IPS-18c (cell line): ENCODE results near the gene KIF5A.
"Not testable (repeated sequence)": the region's sequence is repeated elsewhere in the genome, so short reads cannot be mapped to it uniquely, and the experiment has no call there.

Experiments used
- H3K4me3 ChIP-seq: 2 replicates; pipeline ENCODE4 v1.7.0; 2013; ENCODE audit warnings: low read depth, mild to moderate bottlenecking, low read length, moderate library complexity; ENCODE audit not compliant: insufficient read depth
- H3K9me3 ChIP-seq: one replicate; pipeline ENCODE4 v1.6.1; 2013; ENCODE audit warnings: mild to moderate bottlenecking, low read length, moderate library complexity; ENCODE audit not compliant: control insufficient read depth, insufficient read depth

Gene KIF5A

DNA sequence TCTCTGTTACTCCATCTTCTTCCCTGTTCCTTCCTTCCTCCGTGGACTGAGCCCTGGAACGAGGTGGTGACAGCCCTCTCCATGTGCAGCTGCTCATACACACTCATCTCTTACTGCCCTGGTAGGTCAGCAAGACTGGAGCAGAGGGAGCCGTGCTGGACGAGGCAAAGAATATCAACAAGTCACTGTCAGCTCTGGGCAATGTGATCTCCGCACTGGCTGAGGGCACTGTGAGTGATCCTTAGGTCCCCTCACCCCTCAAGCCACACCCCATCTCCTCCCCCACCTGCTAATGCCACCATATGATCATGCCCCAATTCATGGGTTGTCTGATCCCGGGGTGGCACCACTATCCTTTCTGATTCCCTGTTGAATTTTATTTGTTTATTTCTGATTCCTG, 19.0 kb downstream of the KIF5A start:
- Histone ChIP-seq H3K9me3 (no peaks in the 10 kb centered on the region), H3K4me3 (no peak overlapping the region)

GRCh38 chr12:57569858-57570257, 20.0 kb downstream of the KIF5A start:
- no peaks in the 10 kb centered on the region for H3K9me3 ChIP-seq

DNA sequence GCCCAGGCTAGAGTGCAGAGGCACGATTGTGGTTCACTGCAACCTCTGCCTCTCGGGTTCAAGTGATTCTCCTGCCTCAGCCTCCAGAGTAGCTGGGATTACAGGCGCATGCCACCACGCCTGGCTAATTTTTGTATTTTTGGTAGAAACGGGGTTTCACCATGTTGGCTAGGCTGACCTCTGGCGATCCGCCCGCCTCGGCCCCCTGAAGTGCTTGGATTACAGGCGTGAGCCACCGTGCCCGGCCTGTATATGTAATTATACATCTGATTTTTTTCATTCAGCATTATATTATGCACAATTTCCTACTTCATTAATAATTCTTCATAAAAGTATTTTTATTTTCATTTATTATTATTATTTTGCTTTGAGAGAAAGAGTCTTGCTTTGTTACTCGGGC, 20.6 kb downstream of the KIF5A start:
- H3K9me3 ChIP-seq, H3K4me3 ChIP-seq: not testable (repeated sequence)

More at GRCh38 chr12:57569858-57570257, 20.0 kb downstream of the KIF5A start:
- no peak overlapping the region for H3K4me3 ChIP-seq

- Histone ChIP-seq H3K4me3 (no peak overlapping the region), H3K9me3 (no peaks in the 10 kb centered on the region)
These were observed 22.3 kb downstream of the KIF5A start for GRCh38 chr12:57571926-57572762.

- Histone ChIP-seq H3K4me3 (no peak overlapping the region), H3K9me3 (no peaks in the 10 kb centered on the region)
These were observed 25.0 kb downstream of the KIF5A start for GRCh38 chr12:57574795-57575194.

DNA sequence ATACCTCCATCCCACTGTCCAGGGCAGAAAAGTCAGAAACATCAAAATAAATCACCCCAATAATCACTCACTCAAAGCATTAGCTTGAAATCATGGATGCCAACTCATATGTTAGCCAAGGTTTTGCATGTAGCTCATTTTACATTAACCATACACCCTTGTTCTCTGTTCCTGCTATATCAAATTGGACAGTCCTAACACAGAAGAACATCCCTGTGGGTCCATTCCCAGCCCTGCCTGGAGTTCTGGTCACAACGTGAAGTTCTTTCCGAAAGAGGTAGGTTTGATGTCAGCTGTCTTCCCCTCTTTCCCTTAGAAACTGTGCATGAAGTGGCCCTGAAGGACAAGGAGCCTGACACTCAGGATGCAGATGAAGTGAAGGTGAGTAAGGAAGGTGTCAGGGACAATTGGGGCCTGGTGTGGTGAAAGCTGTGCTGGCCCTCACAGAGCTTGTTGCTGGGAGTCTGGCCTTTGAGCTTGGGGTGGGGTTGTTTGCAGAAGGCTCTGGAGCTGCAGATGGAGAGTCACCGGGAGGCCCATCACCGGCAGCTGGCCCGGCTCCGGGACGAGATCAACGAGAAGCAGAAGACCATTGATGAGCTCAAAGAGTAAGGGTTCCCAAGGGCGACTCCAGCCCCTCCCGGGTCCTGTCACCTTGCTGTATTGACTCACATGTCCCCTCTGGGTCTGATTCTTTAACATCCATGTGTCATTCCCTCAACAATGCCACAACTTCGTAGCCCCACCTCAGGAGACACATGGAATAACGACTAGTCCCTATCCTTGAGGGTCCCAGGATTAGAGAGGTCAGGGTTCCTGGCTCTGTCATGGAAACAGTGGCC, 26.1 kb downstream of the KIF5A start:
- no peaks in the 10 kb centered on the region for H3K9me3 ChIP-seq
- no peak overlapping the region for H3K4me3 ChIP-seq

GRCh38 chr12:57576613-57577160, 26.8 kb downstream of the KIF5A start:
- Histone ChIP-seq H3K4me3 (no peak overlapping the region), H3K9me3 (no peaks in the 10 kb centered on the region)

GRCh38 chr12:57577981-57578758, 28.3 kb downstream of the KIF5A start:
- no peak overlapping the region for H3K4me3 ChIP-seq
- no peaks in the 10 kb centered on the region for H3K9me3 ChIP-seq

- H3K9me3 ChIP-seq: no peaks in the 10 kb centered on the region
- no peak overlapping the region for H3K4me3 ChIP-seq
These were observed 29.2 kb downstream of the KIF5A start for GRCh38 chr12:57579011-57579410.

DNA sequence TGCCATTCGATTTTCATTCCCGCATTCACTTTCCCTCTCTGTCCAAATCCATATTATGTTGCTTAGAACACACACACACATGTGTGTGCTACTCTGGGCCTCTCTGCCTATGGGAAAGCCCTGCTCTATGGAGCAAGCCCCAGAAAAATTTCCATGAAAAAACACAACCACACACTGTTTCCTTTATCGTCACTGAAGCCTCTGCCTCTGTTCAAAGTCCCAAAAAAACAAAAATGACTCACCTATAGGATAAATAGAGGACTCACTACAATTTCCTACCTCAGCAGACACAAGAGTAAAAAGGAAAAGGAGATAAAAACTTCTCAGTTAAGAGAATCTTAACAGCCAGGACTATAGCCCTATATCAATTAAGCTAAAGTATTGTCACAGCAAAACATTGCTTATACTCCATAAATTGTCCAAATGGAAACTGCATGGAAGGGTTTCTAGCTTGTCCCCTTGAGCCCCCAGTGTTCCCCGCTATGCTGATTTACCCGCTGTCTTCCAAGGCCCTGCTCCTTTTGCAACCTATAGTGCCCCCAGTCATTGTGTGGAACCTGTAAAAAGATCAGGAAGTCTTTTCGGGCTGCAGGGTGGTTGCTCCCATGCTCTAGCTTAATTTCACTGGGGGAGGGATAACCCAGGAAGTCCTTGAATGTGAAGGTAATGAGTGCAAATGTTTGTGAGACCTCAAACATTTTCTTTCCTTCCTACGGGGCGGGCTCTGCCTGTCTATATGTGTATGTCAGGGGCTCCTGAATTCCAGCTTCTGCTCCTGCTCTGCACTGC, 30.0 kb downstream of the KIF5A start:
- Histone ChIP-seq H3K9me3 (no peaks in the 10 kb centered on the region), H3K4me3 (no peak overlapping the region)

DNA sequence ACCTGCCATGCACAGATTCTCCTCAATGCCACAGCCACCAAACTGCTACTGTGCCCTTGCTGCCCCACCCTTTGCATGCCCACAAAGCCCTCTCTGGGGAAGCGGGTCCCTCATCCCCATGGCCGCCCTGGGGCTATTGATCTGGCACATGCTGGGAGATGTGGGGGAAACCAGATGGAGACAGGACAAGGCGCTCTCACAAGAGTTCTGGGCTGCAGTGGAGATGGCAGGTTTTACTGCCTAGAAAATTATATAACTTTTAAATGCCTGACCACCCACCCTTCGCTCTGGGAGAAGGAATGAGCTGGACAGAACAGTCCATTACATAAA, 30.6 kb downstream of the KIF5A start:
- H3K4me3 ChIP-seq: no peak overlapping the region
- no peaks in the 10 kb centered on the region for H3K9me3 ChIP-seq

- Histone ChIP-seq H3K4me3 (no peak overlapping the region), H3K9me3 (no peaks in the 10 kb centered on the region)
These were observed 32.0 kb downstream of the KIF5A start for GRCh38 chr12:57581802-57582201.

GRCh38 chr12:57582440-57582839, 32.6 kb downstream of the KIF5A start:
- no peaks in the 10 kb centered on the region for H3K9me3 ChIP-seq

DNA sequence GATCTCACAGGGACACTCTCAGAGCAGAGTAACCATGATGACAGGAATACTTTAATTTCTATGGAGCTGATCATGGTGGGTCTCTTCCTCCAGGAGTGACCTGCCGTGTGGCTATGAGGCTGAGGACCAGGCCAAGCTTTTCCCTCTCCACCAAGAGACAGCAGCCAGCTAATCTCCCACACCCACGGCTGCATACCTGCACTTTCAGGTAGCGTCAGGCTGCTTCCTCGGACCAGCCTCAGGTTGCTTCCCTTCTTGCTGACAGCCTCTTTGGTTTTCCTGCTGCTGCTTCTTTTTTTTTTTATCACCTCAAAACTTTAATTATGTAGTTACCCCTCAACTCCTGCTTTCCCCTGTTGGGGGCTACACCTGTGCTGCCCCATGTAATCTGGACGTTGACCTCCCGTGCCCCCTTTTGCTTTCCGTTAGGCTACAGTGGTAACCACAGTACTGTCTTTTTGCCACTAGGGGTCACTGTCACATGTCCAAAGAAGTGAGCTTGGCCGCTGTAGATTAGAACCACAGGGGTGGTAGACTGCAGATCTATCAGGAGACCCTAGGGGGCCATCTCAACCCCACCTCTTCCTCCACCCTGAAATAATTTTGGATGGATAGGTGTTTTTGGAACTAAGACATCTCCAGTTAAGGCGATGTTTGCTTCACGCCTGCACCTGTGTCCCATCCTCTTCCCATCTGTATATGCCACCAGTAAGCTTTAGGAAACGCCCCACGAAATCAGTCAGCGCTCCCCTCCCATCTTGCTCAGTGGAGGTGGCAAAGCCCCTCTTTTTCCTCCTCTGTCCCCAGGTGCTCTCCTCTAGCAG, 33.4 kb downstream of the KIF5A start:
- Histone ChIP-seq H3K4me3 (no peak overlapping the region), H3K9me3 (no peaks in the 10 kb centered on the region)

More at GRCh38 chr12:57582440-57582839, 32.6 kb downstream of the KIF5A start:
- H3K4me3 ChIP-seq: no peak overlapping the region

- Histone ChIP-seq H3K4me3 (no peak overlapping the region), H3K9me3 (no peaks in the 10 kb centered on the region)
These were observed 34.2 kb downstream of the KIF5A start for GRCh38 chr12:57584050-57584449.

DNA sequence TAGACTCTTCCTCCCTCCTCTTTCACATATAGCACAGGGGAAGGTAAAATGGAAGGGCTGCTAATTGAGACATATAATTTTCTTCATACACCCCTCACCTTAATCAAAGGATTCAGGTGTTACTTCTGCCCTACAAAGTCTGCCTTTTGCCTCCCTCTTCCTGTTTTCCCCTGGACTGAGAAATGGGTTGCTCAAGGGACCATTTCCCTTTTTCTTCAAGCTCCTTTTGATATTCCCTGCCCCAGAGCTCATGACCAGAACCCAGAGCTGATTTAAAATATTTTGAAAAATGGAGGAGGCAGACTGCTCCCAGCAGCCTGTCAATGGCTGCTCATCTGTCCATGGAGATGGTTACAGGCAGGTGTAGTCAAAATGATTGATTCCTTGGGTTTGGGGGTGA, 34.8 kb downstream of the KIF5A start:
- no peak overlapping the region for H3K4me3 ChIP-seq
- H3K9me3 ChIP-seq: no peaks in the 10 kb centered on the region
